ENCODE measurements around the gene STAG3. TPM values are rescaled to one million over a fixed set of nuclear protein-coding genes. Genes with fewer than 3 reads are reported as not detected.

The STAG3 gene
- total and polyA plus RNA-seq, 9 of the 15 experiments (the other 6 are each of a cell fraction or from before 2014, with no cell fraction given): 0.54 to 2.5 (median 1.7) TPM

GRCh38 chr7:100210805-100211204 lies 33.1 kb downstream of the STAG3 start:
- BruUV-seq (replicated peaks): no TSS peak
- TF ChIP-seq EGR1 (conservative IDR thresholded peaks at IDR 0.05) (peak; percentile 36; the same call in 1 of the 2 replicates), ADNP (tag; IDR thresholded peaks at IDR 0.05) (no peak), ARID3A (IDR thresholded peaks at IDR 0.05; ENCODE audit: borderline replicate concordance, low read depth, low read length) (no peak)
- Histone ChIP-seq H3K4me2 (ENCODE audit: insufficient read depth, low read length) (no peak overlapping the region), H3K27ac (ENCODE audit: extremely low read depth, low read depth, low read length) (no peak overlapping the region), H3K9ac (ENCODE audit: insufficient read depth in 1 of 2, low read depth in 2 of 2, low read length in 2 of 2) (0 out of 4 replicates have a peak overlapping the region, but pooled peaks of 1 of the 2 experiments have one; percentile 30), H3K36me3 (ENCODE audit: control insufficient read depth, insufficient read depth, low read length) (no peaks in the 10 kb centered on the region), H3K27me3 (ENCODE audit: control insufficient read depth in 2 of 2, insufficient read depth in 2 of 2, low read length in 2 of 2) (no peaks in the 10 kb centered on the region), H3K9me3 (replicated peaks; ENCODE audit: control insufficient read depth, insufficient read depth, low read depth, low read length) (no peaks in the 10 kb centered on the region), H3K9me1 (ENCODE audit: control insufficient read depth, insufficient read depth, low read length) (peaks cover 4% of the 10 kb centered on the region), H3K79me2 (ENCODE audit: control insufficient read depth, insufficient read depth, low read length) (no peaks in the 10 kb centered on the region), H4K20me1 (replicated peaks; ENCODE audit: control insufficient read depth, insufficient read depth, low read length) (no peaks in the 10 kb centered on the region), H2AFZ (ENCODE audit: low read depth, low read length) (no peak overlapping the region), H3K4me1 (replicated peaks in 1 of 2; ENCODE audit: control insufficient read depth in 2 of 2, insufficient read depth in 2 of 2, low read length in 2 of 2) (peaks cover 8 to 15% of the 10 kb centered on the region in 2 experiments; a peak in 4 of 5 replicates), H3K4me3 (no peak overlapping the region)
- ATAC-seq (no peak), FAIRE-seq (no peak), DNase-seq (ENCODE audit: extremely low read depth in 1 of 4, low spot score in 3 of 4) (no peak)
- CTCF ChIA-PET (ENCODE audit: low intra/inter-chr PET ratio): no interaction called here
- whole genome bisulfite sequencing (ENCODE audit: insufficient coverage, low coverage, missing lambda C conversion rate): 63% methylated on average over 5 of the region's 5 CpGs
- in situ Hi-C loops (cut with MboI): loop anchor here (5.0 to 10.0 kb wide), 2 partner anchors 79 to 216 kb away; no protein-coding TSS in a partner anchor
- intact Hi-C loops (cut with micrococcal nuclease): loop anchor here (10.0 kb wide), 1 partner anchor 216 kb away; no protein-coding TSS in a partner anchor
- POLR2A ChIA-PET: interaction anchor here (0.9 to 2.2 kb wide), 3 partner anchors 9 to 82 kb away, joined by 3 to 14 read pairs (median 3); partner anchors contain the start of gene GPC2

Data from K562 (cell line).